Activated CD4-positive, CD25-positive, alpha-beta regulatory T cell (primary cell): ENCODE results near the gene PTH1R.

Source experiments
- DNase-seq, 4 experiments: peaks; one replicate each; lab custom pipeline; 2025; lab: John Stamatoyannopoulos, UW

PTH1R gene

DNA sequence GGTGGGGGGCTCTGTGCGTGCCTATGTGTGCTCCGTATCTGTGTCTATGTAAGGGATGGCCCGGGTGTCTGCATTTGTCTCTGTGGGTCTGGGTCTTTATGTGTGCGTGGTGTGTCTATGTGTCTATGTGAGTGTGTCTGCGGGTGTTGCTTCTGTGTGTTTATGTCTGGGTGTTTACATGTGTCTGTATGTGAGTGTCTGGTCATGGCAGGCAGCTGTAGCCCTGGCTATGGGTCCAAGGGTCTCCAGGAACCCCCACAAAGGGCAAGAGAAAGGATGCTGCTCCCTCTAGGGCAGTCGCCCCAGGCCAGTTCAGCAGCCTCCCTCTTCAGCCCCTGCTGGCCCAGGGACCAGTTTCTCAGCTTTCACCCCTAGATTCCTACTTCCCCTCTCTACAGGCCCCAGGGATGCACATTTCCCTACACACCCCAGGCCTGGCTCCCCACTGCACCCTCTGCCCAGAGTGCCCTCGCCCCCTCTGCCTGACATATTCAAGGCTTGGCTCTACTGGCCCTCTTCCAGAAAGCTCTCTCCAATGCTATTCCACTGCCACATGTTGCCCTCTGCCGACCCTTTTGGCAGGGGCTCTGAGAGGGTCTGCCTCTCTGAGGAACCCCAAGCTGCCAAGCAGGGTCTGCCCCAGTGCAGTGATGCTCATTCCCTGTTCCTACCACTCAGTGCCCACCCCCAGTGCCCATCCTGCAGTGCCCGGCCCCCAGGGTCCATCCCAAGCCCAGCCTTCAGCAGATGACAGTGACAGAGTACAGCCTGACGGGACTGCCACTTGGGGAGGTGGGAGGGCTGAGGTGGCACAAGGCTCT lies 13.2 kb upstream of the PTH1R start:
- DNase-seq, result no peak

GRCh38 chr3:46865031-46865507 lies 12.5 kb upstream of the PTH1R start:
- DNase-seq, result no peak

- DNase-seq, result no peak
Observed at GRCh38 chr3:46865546-46865945, 12.0 kb upstream of the PTH1R start.

DNA sequence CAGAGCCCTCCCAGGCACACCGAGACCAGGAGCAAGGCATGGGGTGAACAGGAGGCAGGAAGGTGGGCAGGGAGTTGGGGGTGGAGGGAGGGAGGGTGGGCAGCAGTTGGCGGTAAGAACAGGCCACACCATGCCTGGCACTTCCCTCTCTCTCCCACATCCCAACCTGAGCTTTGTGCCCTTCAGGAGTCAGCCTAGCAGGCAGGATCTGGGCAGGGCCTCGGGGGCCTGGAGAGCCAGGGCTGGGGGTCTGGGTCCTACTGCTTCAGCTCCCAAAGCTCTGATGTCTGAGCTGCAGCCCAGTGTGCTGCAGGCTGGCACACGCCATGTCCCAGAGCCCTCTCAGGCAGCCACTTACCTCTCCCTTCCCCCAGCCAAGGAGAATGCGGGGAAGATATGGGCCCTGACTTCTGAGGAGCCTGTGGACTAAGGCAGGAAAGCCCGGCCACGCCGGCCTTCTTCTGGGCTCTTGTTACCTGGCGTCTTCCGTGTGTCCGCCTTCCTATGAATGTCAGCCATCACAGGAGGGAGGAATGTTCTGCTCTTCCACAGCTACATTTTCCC lies 11.4 kb upstream of the PTH1R start:
- DNase-seq, result no peak

- DNase-seq, result peak; percentile 67 to 91 (median 80)
Observed at GRCh38 chr3:46866720-46867549, 10.6 kb upstream of the PTH1R start.

DNA sequence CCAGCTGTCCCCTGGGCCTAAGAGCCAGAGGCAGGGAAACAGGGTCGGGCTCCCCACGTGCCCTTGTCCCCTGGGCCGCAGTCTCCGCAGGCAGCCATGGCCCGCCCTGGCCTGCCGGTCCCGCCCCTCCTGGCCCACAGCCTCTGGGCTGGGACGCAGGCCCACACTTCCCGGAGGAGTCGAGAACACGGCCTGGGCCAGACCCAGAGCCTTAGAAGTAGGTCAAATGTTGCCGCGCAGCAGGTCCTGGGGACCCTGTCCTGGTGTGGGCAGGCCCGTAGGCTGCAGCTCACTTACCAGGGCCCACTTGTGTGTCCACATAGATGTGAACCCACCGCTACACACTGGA lies 10.0 kb upstream of the PTH1R start:
- no peak for DNase-seq

GRCh38 chr3:46868287-46868686 lies 9.2 kb upstream of the PTH1R start:
- DNase-seq, result no peak

- no peak for DNase-seq
Observed at GRCh38 chr3:46868948-46869347, 8.6 kb upstream of the PTH1R start.

GRCh38 chr3:46869440-46869839 lies 8.1 kb upstream of the PTH1R start:
- no peak for DNase-seq

- DNase-seq, result no peak
Observed at GRCh38 chr3:46870651-46871050, 6.9 kb upstream of the PTH1R start.

DNA sequence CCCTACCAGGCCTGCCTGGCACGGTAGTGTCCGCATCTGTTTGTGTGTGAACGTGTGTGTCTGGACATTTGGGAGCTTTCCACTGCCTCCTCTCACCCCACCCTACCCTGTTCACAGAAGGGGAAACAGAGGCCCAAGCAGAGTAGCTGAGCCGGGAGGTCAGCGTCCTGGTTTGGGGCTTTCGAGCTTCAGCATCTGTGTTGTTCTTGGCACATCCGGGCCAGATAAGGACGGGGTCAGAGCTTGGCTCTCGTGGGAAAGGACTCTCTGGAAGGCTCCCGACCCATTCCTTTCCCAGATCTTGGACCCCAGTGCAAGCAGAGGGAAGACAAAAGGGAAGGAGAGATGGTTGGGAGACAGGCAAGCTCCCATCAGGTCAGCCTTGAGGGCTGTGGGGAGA lies 6.3 kb upstream of the PTH1R start:
- no peak for DNase-seq

- DNase-seq, result no peak
Observed at GRCh38 chr3:46873521-46873920, 4.0 kb upstream of the PTH1R start.

- no peak for DNase-seq
Observed at GRCh38 chr3:46874430-46874829, 3.1 kb upstream of the PTH1R start.

- no peak for DNase-seq
Observed at GRCh38 chr3:46875560-46875959, 2.0 kb upstream of the PTH1R start.

DNA sequence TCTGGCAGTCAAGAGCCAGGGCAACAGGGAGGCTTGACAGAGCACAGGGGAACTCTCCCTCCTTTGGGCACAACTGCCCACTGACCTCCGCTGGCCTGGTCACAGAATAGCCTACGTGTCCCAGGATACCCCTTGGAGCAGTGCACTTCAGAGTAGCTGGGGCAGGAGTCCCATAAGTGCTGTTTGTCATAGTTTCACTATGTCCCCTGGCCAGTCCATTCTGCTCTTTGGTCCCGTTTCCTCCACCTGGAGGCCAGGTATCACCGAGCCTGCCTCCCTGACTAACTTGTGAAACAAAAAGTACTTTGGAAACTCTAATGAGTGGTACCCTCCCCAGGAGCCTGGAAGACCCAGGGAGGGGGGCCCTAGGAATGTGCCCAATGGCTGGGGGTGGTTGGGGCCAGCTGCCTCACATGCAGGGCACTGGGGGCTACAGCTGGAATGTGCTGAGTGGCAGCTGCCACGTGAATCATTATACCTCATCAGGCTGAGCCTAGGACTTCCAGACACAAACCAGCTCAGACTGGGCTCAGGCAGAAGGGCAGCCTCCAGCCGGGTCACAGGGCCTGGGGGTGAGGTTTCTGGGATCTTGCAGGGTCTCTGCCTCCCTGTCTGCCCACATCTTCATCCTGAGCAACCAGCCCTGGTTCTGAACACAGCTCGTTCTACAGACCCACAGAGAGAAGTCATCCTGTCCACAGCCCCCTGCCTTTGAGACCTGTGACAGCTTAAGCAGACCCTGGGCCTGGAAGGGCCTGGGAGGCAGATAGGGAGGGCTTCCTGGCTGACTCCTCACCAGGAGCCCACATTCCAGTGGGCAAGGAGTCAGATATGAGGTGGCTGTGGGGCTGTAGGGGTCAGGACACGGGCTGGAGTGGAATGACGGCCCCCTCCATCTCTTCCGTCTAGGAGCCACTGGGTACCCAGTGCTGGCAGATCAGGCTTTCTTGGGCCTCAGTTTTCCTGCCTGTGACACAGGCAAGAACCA lies 914 bp upstream of the PTH1R start:
- no peak for DNase-seq

GRCh38 chr3:46878781-46879436 lies 1.4 kb downstream of the PTH1R start:
- no peak for DNase-seq

DNA sequence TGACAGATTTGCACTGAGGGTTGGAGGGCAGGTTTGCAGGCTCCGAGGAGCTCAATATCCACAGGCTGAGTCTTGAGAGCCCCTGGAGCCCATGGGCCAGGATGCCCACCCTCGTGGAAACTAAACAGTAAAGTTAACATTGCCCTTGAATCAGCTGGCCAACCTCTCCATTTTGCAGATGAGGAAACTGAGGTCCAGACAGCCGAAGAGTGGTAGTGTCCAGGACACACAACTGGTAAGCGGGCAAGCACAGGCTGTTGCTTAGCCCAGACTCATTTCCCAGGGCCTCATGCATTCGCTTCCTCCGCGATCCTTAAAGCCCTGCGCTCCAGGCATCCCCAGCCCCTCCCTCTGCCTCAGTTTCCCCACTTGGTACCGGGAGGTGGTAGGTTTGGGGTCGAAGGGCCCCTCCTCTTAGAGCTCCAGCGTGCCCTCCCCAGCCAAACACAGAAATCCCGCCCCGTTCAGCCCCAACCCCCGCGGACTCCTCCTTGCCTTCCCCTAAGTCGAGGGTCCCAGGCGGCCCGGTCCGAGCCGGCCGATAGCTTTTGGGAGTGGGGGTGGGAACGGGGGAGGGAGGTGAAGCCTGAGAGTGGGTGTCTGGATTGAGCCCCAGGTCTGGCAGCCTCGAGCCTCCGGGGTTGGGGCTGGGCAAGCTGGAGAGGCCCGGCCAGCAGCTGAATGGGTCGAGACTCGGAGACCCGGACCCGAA lies 3.5 kb downstream of the PTH1R start:
- no peak for DNase-seq

DNA sequence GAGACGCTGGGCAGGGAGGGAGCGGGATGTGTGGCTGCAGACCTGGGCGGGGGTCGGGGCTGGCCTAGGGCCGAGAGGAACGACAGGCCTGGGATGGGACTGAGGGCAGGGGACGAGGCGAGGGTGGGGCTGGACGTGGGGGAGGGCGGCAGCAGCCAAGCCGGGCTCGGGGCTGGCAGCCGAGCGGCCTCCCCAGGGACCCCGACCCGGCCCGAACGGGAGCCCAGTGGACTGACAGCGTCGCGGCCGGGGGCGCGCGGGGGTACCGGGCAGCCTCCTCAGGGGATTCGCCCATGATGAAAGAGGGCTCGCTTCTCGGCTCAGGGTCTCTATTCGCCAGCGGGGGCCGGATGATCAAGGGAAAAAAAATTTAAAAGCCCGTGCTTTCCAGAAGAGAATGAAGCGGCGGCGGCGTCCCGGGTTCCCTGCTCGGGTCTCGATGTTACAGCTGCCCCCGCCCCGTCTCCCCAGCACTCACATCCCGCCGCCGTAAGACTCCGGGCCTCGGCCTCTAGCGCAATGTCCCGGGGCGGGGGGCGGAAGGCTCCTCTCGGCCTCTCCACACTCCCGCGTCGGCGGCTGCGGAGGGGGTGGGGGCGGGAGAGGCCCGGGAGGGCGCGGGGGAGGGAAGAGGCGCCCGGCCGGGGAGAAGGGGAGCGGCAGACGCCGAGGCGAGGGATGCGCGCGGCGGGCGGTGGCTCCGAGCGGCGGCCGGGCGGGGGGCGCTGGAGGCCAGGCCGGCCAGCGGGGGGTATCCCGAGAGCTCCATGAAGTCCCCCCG lies 4.3 kb downstream of the PTH1R start:
- peak in 1 of 4 experiments; percentile 19 for DNase-seq

DNA sequence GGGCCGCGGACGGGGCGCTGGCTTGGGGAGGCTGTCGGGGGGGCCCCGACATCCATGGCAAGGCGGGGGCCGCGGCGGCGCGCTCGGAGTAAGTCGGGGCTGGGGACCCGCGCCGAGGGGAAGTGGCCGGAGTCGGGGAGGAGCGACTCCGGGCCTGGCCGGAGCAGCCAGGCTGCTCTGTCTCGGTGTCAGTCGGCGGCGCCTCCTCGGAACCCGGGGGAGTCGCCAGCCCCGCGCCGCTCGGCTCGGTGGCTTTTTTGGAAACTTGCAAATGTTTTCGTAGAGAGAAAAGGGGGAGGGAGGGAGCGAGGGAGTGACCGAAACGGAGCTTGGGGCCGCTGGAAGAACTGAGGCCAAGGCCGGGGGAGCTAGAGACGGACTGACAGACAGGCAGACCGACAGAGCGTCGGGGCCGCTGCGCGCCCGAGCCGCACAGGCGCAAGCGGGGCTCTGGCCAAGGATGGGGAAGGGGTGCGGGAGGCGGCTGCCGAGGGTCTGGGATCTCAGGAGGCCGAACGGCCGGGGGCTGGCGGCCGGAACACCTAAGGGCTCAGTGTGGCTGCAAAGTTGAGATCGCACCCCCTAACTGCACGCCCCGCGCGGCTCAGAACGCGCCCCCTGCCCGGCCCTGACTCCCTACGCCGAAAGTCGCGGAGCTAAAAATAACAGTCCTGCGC lies 5.0 kb downstream of the PTH1R start:
- DNase-seq, result no peak
